Calu3 (cell line): ENCODE data around the gene WRAP53. TPM values are rescaled to one million over a fixed set of nuclear protein-coding genes. Genes with fewer than 3 reads are reported as not detected.

Experiments used
- BruUV-seq: library from RNA; stranded (reverse); fragments of 400-500 nt; replicated peaks from 2 replicates; lab custom pipeline; 2021; lab: Mats Ljungman, UMichigan
- CTCF ChIA-PET: fragments of 300-600 bp; sonication (Branson Sonifier 250); formaldehyde crosslinking; loops from one replicate; lab custom pipeline; 2022; ENCODE audit warnings: antibody characterized with exemption; lab: Charles Lee
- DNase-seq: peaks from one replicate; pipeline ENCODE4 v3.0.0; 2022
- H3K27ac Mint-ChIP-seq: one replicate; pipeline ENCODE4 v1.8.0; 2022; ENCODE audit warnings: mixed read lengths; ENCODE audit not compliant: unreplicated experiment
- H3K27me3 Mint-ChIP-seq: one replicate; pipeline ENCODE4 v1.8.0; 2022; ENCODE audit warnings: mixed read lengths; ENCODE audit not compliant: unreplicated experiment
- H3K36me3 Mint-ChIP-seq: one replicate; pipeline ENCODE4 v1.8.0; 2022; ENCODE audit warnings: mild to moderate bottlenecking, moderate library complexity, mixed read lengths; ENCODE audit not compliant: insufficient read depth, unreplicated experiment
- H3K4me1 Mint-ChIP-seq: one replicate; pipeline ENCODE4 v1.8.0; 2022; ENCODE audit warnings: mild to moderate bottlenecking, low read depth, mixed read lengths; ENCODE audit not compliant: unreplicated experiment
- H3K4me3 Mint-ChIP-seq: one replicate; pipeline ENCODE4 v1.8.0; 2022; ENCODE audit warnings: mild to moderate bottlenecking, low read depth, moderate library complexity, mixed read lengths; ENCODE audit not compliant: unreplicated experiment
- H3K9me3 Mint-ChIP-seq: one replicate; pipeline ENCODE4 v1.8.0; 2022; ENCODE audit warnings: low read depth, mixed read lengths; ENCODE audit not compliant: unreplicated experiment
- CTCF ChIP-seq: fragments of 200-600 bp; IDR thresholded peaks from one replicate; pipeline ENCODE4 v1.8.0; 2022; ENCODE audit warnings: antibody characterized with exemption; ENCODE audit not compliant: unreplicated experiment
- intact Hi-C: fragments of 100-400 bp; cut with micrococcal nuclease; formaldehyde crosslinking; loops from one replicate; pipeline ENCODE4 v1.10.0; 2022; ENCODE audit not compliant: unreplicated experiment
- total RNA-seq: library from RNA; stranded (reverse); gene quantifications from 2 replicates; pipeline ENCODE4 v1.2.3, GENCODE V29; 2022

Gene WRAP53
- total RNA-seq, 1 experiment from 2014 or later = 10.1 TPM

- CTCF ChIA-PET = no interaction called here
- DNase-seq = peak; percentile 89
- Mint-ChIP-seq H3K4me1 (no peaks in the 10 kb centered on the region), H3K4me3 (peak overlapping the region; percentile 86), H3K27ac (peak overlapping the region; percentile 99), H3K27me3 (no peaks in the 10 kb centered on the region), H3K9me3 (no peaks in the 10 kb centered on the region), H3K36me3 (peaks cover 50% of the 10 kb centered on the region)
- TF ChIP-seq CTCF = no peak
- intact Hi-C loops = loop anchor here (5.0 to 10.0 kb wide), 3 partner anchors 53 to 331 kb away; partner anchors contain the start of genes KCTD11, SHBG and TMEM95
- no TSS peak for BruUV-seq
These were observed 2.6 kb upstream of the WRAP53 start for GRCh38 chr17:7685533-7686221.

GRCh38 chr17:7686222-7687071 is 1.8 kb upstream of the WRAP53 start:
- BruUV-seq = TSS peak; percentile 91
- Mint-ChIP-seq H3K27me3 (no peaks in the 10 kb centered on the region), H3K36me3 (peaks cover 50% of the 10 kb centered on the region), H3K9me3 (no peaks in the 10 kb centered on the region), H3K4me3 (peak overlapping the region; percentile 86), H3K27ac (peak overlapping the region; percentile 99), H3K4me1 (no peaks in the 10 kb centered on the region)
- intact Hi-C loops = loop anchor here (5.0 to 10.0 kb wide), 3 partner anchors 54 to 332 kb away; partner anchors contain the start of genes KCTD11, SHBG and TMEM95
- TF ChIP-seq CTCF = no peak
- peak; percentile 70 for DNase-seq
- CTCF ChIA-PET = interaction anchor here (1.0 to 2.2 kb wide), 5 partner anchors 12 to 250 kb away, joined by 3 to 12 read pairs (median 4); partner anchors contain the start of genes DNAH2 and MPDU1

DNA sequence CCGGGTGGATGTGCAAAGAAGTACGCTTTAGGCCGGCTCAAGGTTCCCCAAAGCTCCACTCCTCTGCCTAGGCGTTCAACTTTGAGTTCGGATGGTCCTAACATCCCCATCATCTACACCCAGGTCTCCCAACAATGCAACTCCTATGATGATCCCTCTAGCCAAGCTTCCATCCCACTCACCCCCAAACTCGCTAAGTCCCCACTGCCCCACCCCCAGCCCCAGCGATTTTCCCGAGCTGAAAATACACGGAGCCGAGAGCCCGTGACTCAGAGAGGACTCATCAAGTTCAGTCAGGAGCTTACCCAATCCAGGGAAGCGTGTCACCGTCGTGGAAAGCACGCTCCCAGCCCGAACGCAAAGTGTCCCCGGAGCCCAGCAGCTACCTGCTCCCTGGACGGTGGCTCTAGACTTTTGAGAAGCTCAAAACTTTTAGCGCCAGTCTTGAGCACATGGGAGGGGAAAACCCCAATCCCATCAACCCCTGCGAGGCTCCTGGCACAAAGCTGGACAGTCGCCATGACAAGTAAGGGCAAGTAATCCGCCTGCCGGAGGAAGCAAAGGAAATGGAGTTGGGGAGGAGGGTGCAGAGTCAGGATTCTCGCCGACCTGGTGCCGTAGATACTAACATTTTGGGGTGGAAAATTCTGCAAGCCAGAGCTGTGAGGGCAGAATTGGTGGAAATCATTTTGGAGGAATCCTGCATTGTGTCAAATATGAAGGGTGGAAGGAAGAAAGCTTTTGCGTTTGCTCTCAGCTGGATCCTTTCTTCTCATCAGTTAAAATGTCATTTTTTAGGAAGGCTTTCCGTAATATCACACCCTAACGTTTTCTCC is 987 bp upstream of the WRAP53 start, which contains the start of gene TP53:
Gene TP53, minus strand, starts transcription at position 419 of the 836 bp plus-strand sequence. CDS start 10,896 bp downstream, outside the sequence.
- Mint-ChIP-seq H3K4me1 (no peaks in the 10 kb centered on the region), H3K4me3 (peak within 1 kb of the TSS; percentile 86), H3K36me3 (peaks cover 50% of the 10 kb centered on the region), H3K9me3 (no peaks in the 10 kb centered on the region), H3K27me3 (no peaks in the 10 kb centered on the region), H3K27ac (peak within 1 kb of the TSS; percentile 99)
- DNase-seq = peak; percentile 81
- intact Hi-C loops = loop anchor here (5.0 to 10.0 kb wide), 3 partner anchors 55 to 332 kb away; partner anchors contain the start of genes KCTD11, SHBG and TMEM95
- no peak for TF ChIP-seq CTCF
- TSS peak; percentile 71 for BruUV-seq
- CTCF ChIA-PET = interaction anchor here (0.6 to 2.2 kb wide), 10 partner anchors 11 to 250 kb away, joined by 3 to 12 read pairs (median 4); partner anchors contain the start of genes CD68, DNAH2, MPDU1 and SAT2
